Measurements from ENCODE around the gene PPFIA2. TPM values are rescaled to one million over a fixed set of nuclear protein-coding genes. Genes with fewer than 3 reads are reported as not detected.
A peak's percentile ranks its signal among the peaks of the same experiment; 100 is the strongest.

Gene PPFIA2
- 152 TPM for total RNA-seq

- FAIRE-seq: no peak
- peak; percentile 8 to 27 for DNase-seq (ENCODE audit: low spot score in 2 of 2)
Observed at GRCh38 chr12:81759190-81760051, at the start of gene PPFIA2. TSS of gene PPFIA2 (minus strand) at chr12:81759350.

GRCh38 chr12:81800298-81801148 lies 41.4 kb upstream of the PPFIA2 start:
- FAIRE-seq: no peak
- no peak for DNase-seq (ENCODE audit: low spot score in 2 of 2)

GRCh38 chr12:81798294-81798693 lies 39.1 kb upstream of the PPFIA2 start:
- no peak for DNase-seq (ENCODE audit: low spot score in 2 of 2)
- FAIRE-seq: no peak

- FAIRE-seq (no peak), DNase-seq (ENCODE audit: low spot score in 2 of 2) (no peak)
Observed at GRCh38 chr12:81797100-81797499, 38.0 kb upstream of the PPFIA2 start.

- FAIRE-seq: no peak
- DNase-seq (ENCODE audit: low spot score in 2 of 2): no peak
Observed at GRCh38 chr12:81792666-81793065, 33.5 kb upstream of the PPFIA2 start.

GRCh38 chr12:81779216-81779615 lies 20.1 kb upstream of the PPFIA2 start:
- FAIRE-seq: peak; percentile 36
- no peak for DNase-seq (ENCODE audit: low spot score in 2 of 2)

GRCh38 chr12:81778719-81779118 lies 19.6 kb upstream of the PPFIA2 start:
- FAIRE-seq (no peak), DNase-seq (ENCODE audit: low spot score in 2 of 2) (no peak)

GRCh38 chr12:81758421-81759189 lies 545 bp downstream of the PPFIA2 start:
- DNase-seq (ENCODE audit: low spot score in 2 of 2) (peak; percentile 16 to 28), FAIRE-seq (no peak)

GRCh38 chr12:81757731-81758365 lies 1.3 kb downstream of the PPFIA2 start:
- no peak for FAIRE-seq
- DNase-seq (ENCODE audit: low spot score in 2 of 2): no peak

- DNase-seq (ENCODE audit: low spot score in 2 of 2): no peak
- FAIRE-seq: no peak
Observed at GRCh38 chr12:81729781-81730180, 29.4 kb downstream of the PPFIA2 start.

GRCh38 chr12:81727391-81727790 lies 31.8 kb downstream of the PPFIA2 start:
- DNase-seq (ENCODE audit: low spot score in 2 of 2) (no peak), FAIRE-seq (no peak)

- FAIRE-seq: no peak
- DNase-seq (ENCODE audit: low spot score in 2 of 2): no peak
Observed at GRCh38 chr12:81726634-81727033, 32.5 kb downstream of the PPFIA2 start.

GRCh38 chr12:81723361-81723760 lies 35.8 kb downstream of the PPFIA2 start:
- no peak for FAIRE-seq
- DNase-seq (ENCODE audit: low spot score in 2 of 2): no peak

- no peak for DNase-seq (ENCODE audit: low spot score in 2 of 2)
- FAIRE-seq: no peak
Observed at GRCh38 chr12:81722004-81722403, 37.1 kb downstream of the PPFIA2 start.

- no peak for FAIRE-seq
Observed at GRCh38 chr12:81718616-81719015, 40.5 kb downstream of the PPFIA2 start.

GRCh38 chr12:81712536-81712935 lies 46.6 kb downstream of the PPFIA2 start:
- FAIRE-seq (no peak), DNase-seq (ENCODE audit: low spot score in 2 of 2) (no peak)

More at GRCh38 chr12:81718616-81719015, 40.5 kb downstream of the PPFIA2 start:
- DNase-seq (ENCODE audit: low spot score in 2 of 2): no peak

GRCh38 chr12:81705586-81705985 lies 53.6 kb downstream of the PPFIA2 start:
- FAIRE-seq (no peak), DNase-seq (ENCODE audit: low spot score in 2 of 2) (no peak)

- no peak for FAIRE-seq
- DNase-seq (ENCODE audit: low spot score in 2 of 2): no peak
Observed at GRCh38 chr12:81699551-81699950, 59.6 kb downstream of the PPFIA2 start.

- DNase-seq (ENCODE audit: low spot score in 2 of 2): no peak
- no peak for FAIRE-seq
Observed at GRCh38 chr12:81692008-81692407, 67.1 kb downstream of the PPFIA2 start.

- no peak for DNase-seq (ENCODE audit: low spot score in 2 of 2)
- no peak for FAIRE-seq
Observed at GRCh38 chr12:81683881-81684280, 75.3 kb downstream of the PPFIA2 start.

Data from frontal cortex (tissue), 4 donors.